SK-N-SH (cell line): Measurements from ENCODE around the gene GALNT11. TPM values are rescaled to one million over a fixed set of nuclear protein-coding genes. Genes with fewer than 3 reads are reported as not detected.
A peak's percentile ranks its signal among the peaks of the same experiment; 100 is the strongest.

Experiments
- CTCF ChIA-PET: fragments of 300-600, 350-600 bp; formaldehyde crosslinking; extraction: SDS; loops from one replicate; lab custom pipeline; 2021; lab: Yijun Ruan, JAX
- POLR2A ChIA-PET: fragments of 350-600 bp; sonication (Branson Sonifier 250); formaldehyde crosslinking; extraction: SDS; loops from one replicate; lab custom pipeline; 2020; ENCODE audit warnings: antibody characterized with exemption, inconsistent platforms; lab: Yijun Ruan, JAX
- DNase-seq: peaks from one replicate; pipeline ENCODE4 v3.0.0; 2012
- H2AFZ ChIP-seq: fragments of 200-600 bp; sonication (generic); 2 replicates; pipeline ENCODE4 v1.8.1; 2016; ENCODE audit warnings: antibody characterized with exemption, mild to moderate bottlenecking, low read depth
- H3F3A ChIP-seq: fragments of 200-600 bp; sonication (generic); replicated peaks from 2 replicates; pipeline ENCODE3; 2016; ENCODE audit warnings: antibody characterized with exemption, mild to moderate bottlenecking; ENCODE audit not compliant: insufficient read depth
- H3K27ac ChIP-seq, 2 experiments: fragments of 200-500 bp in 1 of 2; fragments of 200-600 bp in 1 of 2; sonication (Bioruptor generic) in 1 of 2; sonication (generic), shearing (Covaris generic) in 1 of 2; 2 replicates each; pipeline versions ENCODE4 v1.5.1 to v1.6.1; 2014 to 2016; ENCODE audit warnings: low read depth in 2 of 2, inconsistent platforms in 1 of 2, low read length in 1 of 2, mild to moderate bottlenecking in 1 of 2, mixed read lengths in 1 of 2
- H3K27me3 ChIP-seq: fragments of 200-600 bp; sonication (generic), shearing (Covaris generic); 2 replicates; pipeline ENCODE4 v1.6.1; 2016; ENCODE audit warnings: mixed run types; ENCODE audit not compliant: insufficient read depth
- H3K36me3 ChIP-seq, 2 experiments: fragments of 200-500 bp in 1 of 2; fragments of 200-600 bp in 1 of 2; sonication (Bioruptor generic) in 1 of 2; sonication (generic) in 1 of 2; replicated peaks in 1 of 2; 2 replicates each; pipeline versions ENCODE3 to v1.5.1; 2014 to 2016; ENCODE audit warnings: low read length in 1 of 2, mild to moderate bottlenecking in 1 of 2; ENCODE audit not compliant: insufficient read depth in 2 of 2, control insufficient read depth in 1 of 2
- H3K4me1 ChIP-seq, 2 experiments: fragments of 200-500 bp in 1 of 2; fragments of 200-600 bp in 1 of 2; sonication (Bioruptor generic) in 1 of 2; sonication (generic), shearing (Covaris generic) in 1 of 2; 2 replicates each; pipeline versions ENCODE4 v1.5.1 to v1.6.1; 2014 to 2016; ENCODE audit warnings: low read depth in 1 of 2, low read length in 1 of 2, mixed run types in 1 of 2; ENCODE audit not compliant: insufficient read depth in 2 of 2, control insufficient read depth in 1 of 2
- H3K4me2 ChIP-seq: fragments of 200-600 bp; sonication (generic), shearing (Covaris generic); 2 replicates; pipeline ENCODE4 v1.6.1; 2017; ENCODE audit warnings: mixed run types
- H3K4me3 ChIP-seq, 2 experiments: fragments of 200-500 bp in 1 of 2; fragments of 200-600 bp in 1 of 2; sonication (Bioruptor generic) in 1 of 2; sonication (generic), shearing (Covaris generic) in 1 of 2; 2 replicates each; pipeline versions ENCODE4 v1.5.1 to v1.8.1; 2014 to 2016; ENCODE audit warnings: low read depth in 2 of 2, inconsistent platforms in 1 of 2, low read length in 1 of 2, mild to moderate bottlenecking in 1 of 2, mixed read lengths in 1 of 2, moderate library complexity in 1 of 2
- H3K79me2 ChIP-seq: fragments of 200-600 bp; sonication (generic); 2 replicates; pipeline ENCODE4 v1.8.1; 2017; ENCODE audit warnings: mild to moderate bottlenecking; ENCODE audit not compliant: insufficient read depth
- H3K9ac ChIP-seq: fragments of 200-600 bp; sonication (generic); 2 replicates; pipeline ENCODE4 v1.6.1; 2017; ENCODE audit warnings: mixed run types
- H3K9me2 ChIP-seq: fragments of 200-600 bp; sonication (generic); 2 replicates; pipeline ENCODE4 v1.6.1; 2017; ENCODE audit warnings: mixed run types
- H3K9me3 ChIP-seq: fragments of 200-600 bp; sonication (generic); 2 replicates; pipeline ENCODE4 v1.6.1; 2017; ENCODE audit warnings: mixed run types, mild to moderate bottlenecking, moderate library complexity
- H4K20me1 ChIP-seq: fragments of 200-600 bp; sonication (generic); 2 replicates; pipeline ENCODE4 v1.6.1; 2017; ENCODE audit warnings: mild to moderate bottlenecking, mixed run types; ENCODE audit not compliant: insufficient read depth
- CTCF ChIP-seq: fragments of 200-600 bp; sonication (generic); IDR thresholded peaks from 2 replicates; pipeline ENCODE4 v1.6.1; 2017; ENCODE audit warnings: antibody characterized with exemption, mild to moderate bottlenecking, moderate library complexity
- ELF1 ChIP-seq: IDR thresholded peaks from 2 replicates; pipeline ENCODE4 v1.4.0; 2012
- FOXM1 ChIP-seq: IDR thresholded peaks from 2 replicates; pipeline ENCODE4 v1.4.0; 2012; ENCODE audit warnings: low read depth, mild to moderate bottlenecking
- IRF3 ChIP-seq: fragments of 150-350 bp; IDR thresholded peaks from 2 replicates; pipeline ENCODE4 v1.6.1; 2016; ENCODE audit warnings: mild to moderate bottlenecking, low read depth, low read length
- MAX ChIP-seq: IDR thresholded peaks from 2 replicates; pipeline ENCODE4 v1.4.0; 2012; ENCODE audit warnings: low read depth
- MXI1 ChIP-seq: IDR thresholded peaks from 2 replicates; pipeline ENCODE4 v1.6.1; 2012; ENCODE audit warnings: mild to moderate bottlenecking, low read depth, low read length, improper control_type of control experiment
- NFIC ChIP-seq: IDR thresholded peaks from 2 replicates; pipeline ENCODE4 v1.4.0; 2012; ENCODE audit warnings: borderline replicate concordance
- NRF1 ChIP-seq: IDR thresholded peaks from 2 replicates; pipeline ENCODE4 v1.6.1; 2012; ENCODE audit warnings: low read depth, mild to moderate bottlenecking, low read length
- PBX3 ChIP-seq: IDR thresholded peaks from 2 replicates; pipeline ENCODE4; 2012
- POLR2AphosphoS5 ChIP-seq: IDR thresholded peaks from 2 replicates; pipeline ENCODE4 v1.6.1; 2012; ENCODE audit warnings: low read depth, low read length
- RCOR1 ChIP-seq: fragments of 150-350 bp; IDR thresholded peaks from 2 replicates; pipeline ENCODE4 v1.6.1; 2017; ENCODE audit warnings: antibody characterized with exemption, low read length
- REST ChIP-seq: IDR thresholded peaks from 2 replicates; pipeline ENCODE4 v1.6.1; 2012; ENCODE audit warnings: mild to moderate bottlenecking, low read depth, low read length, moderate library complexity
- RXRA ChIP-seq: IDR thresholded peaks from 2 replicates; pipeline ENCODE4 v1.4.0; 2012; ENCODE audit warnings: low read depth, mild to moderate bottlenecking, borderline replicate concordance
- TAF1 ChIP-seq: IDR thresholded peaks from 2 replicates; pipeline ENCODE4 v1.6.1; 2012; ENCODE audit warnings: low read depth, mild to moderate bottlenecking, low read length, moderate library complexity, borderline replicate concordance
- TCF12 ChIP-seq: IDR thresholded peaks from 2 replicates; pipeline ENCODE4 v1.4.0; 2012
- TEAD4 ChIP-seq: IDR thresholded peaks from 2 replicates; pipeline ENCODE4 v1.4.0; 2012; ENCODE audit warnings: mild to moderate bottlenecking, borderline replicate concordance; ENCODE audit not compliant: insufficient read depth
- WGBS: methylation state at CpG from one replicate; pipeline ENCODE4 v1.1.6; 2017; ENCODE audit warnings: low lambda C conversion rate; 5-methylcytosine and 5-hydroxymethylcytosine counted together
- polyA plus RNA-seq, 3 experiments: library from polyadenylated mRNA; depleted of rRNA; stranded (reverse); fragments of >200 nt; gene quantifications; 2 replicates each; pipeline ENCODE4 v1.2.3, GENCODE V29; 2012

GALNT11 gene
- polyA plus RNA-seq, 1 of the 3 experiments (the other 2 are of a cell fraction): 70.0 TPM

- 0 out of 2 replicates have a peak, but pooled peaks have one; percentile 49 for TF ChIP-seq REST
- 0 out of 2 replicates have a peak, but pooled peaks have one; percentile 31 for TF ChIP-seq ELF1
- no peak for TF ChIP-seq PBX3
- TF ChIP-seq TAF1: peak; percentile 78; the same call in 1 of the 2 replicates
- peak; percentile 92 for TF ChIP-seq MXI1
- TF ChIP-seq MAX: peak; percentile 49; the same call in 1 of the 2 replicates
- no peak for TF ChIP-seq TCF12
- TF ChIP-seq POLR2AphosphoS5: peak; percentile 74
- peak; percentile 78 for TF ChIP-seq NRF1
- TF ChIP-seq FOXM1: no peak
- no peak; the same call in 1 of the 2 replicates for TF ChIP-seq CTCF
Measured at GRCh38 chr7:152025077-152025936, at the start of gene GALNT11 (continued).

GRCh38 chr7:151978616-151979015 is 46.9 kb upstream of the GALNT11 start:
- Histone ChIP-seq H3K27me3 (peaks cover 11% of the 10 kb centered on the region), H3K4me2 (no peak overlapping the region), H3K9me3 (peaks cover 4% of the 10 kb centered on the region; the same call in 1 of the 2 replicates), H3K4me3 (no peak overlapping the region), H3K36me3 (no peaks in the 10 kb centered on the region), H3K9me2 (no peaks in the 10 kb centered on the region), H3K4me1 (no peaks in the 10 kb centered on the region), H3F3A (no peaks in the 10 kb centered on the region), H2AFZ (no peak overlapping the region), H3K9ac (no peak overlapping the region), H4K20me1 (no peaks in the 10 kb centered on the region), H3K27ac (no peak overlapping the region), H3K79me2 (no peaks in the 10 kb centered on the region)
- ChIA-PET CTCF (interaction anchor here (1.2 to 1.9 kb wide), 2 partner anchors 16 to 196 kb away, joined by 5 to 7 read pairs; no protein-coding TSS in a partner anchor), POLR2A (interaction anchor here (0.7 kb wide), 1 partner anchor 209 kb away, joined by 3 read pairs; no protein-coding TSS in a partner anchor)
- no peak for DNase-seq
- 48% methylated on average over 4 of the region's 4 CpGs for WGBS
- TF ChIP-seq RXRA (no peak), TEAD4 (no peak), RCOR1 (no peak), MAX (no peak), TCF12 (no peak), PBX3 (no peak), ELF1 (no peak), NFIC (no peak), NRF1 (no peak), IRF3 (no peak)
